HG03442 (cell line): Measurements from ENCODE around the gene PTPRH.
"Not testable (repeated sequence)": the region's sequence is repeated elsewhere in the genome, so short reads cannot be mapped to it uniquely, and the experiment has no call there.

Experiments
- ATAC-seq: cut with Tn5 transposase; IDR thresholded peaks from one replicate; pipeline ENCODE4 v1.9.1; 2021; ENCODE audit warnings: mild to moderate bottlenecking, moderate library complexity; ENCODE audit not compliant: unreplicated experiment

PTPRH gene

DNA sequence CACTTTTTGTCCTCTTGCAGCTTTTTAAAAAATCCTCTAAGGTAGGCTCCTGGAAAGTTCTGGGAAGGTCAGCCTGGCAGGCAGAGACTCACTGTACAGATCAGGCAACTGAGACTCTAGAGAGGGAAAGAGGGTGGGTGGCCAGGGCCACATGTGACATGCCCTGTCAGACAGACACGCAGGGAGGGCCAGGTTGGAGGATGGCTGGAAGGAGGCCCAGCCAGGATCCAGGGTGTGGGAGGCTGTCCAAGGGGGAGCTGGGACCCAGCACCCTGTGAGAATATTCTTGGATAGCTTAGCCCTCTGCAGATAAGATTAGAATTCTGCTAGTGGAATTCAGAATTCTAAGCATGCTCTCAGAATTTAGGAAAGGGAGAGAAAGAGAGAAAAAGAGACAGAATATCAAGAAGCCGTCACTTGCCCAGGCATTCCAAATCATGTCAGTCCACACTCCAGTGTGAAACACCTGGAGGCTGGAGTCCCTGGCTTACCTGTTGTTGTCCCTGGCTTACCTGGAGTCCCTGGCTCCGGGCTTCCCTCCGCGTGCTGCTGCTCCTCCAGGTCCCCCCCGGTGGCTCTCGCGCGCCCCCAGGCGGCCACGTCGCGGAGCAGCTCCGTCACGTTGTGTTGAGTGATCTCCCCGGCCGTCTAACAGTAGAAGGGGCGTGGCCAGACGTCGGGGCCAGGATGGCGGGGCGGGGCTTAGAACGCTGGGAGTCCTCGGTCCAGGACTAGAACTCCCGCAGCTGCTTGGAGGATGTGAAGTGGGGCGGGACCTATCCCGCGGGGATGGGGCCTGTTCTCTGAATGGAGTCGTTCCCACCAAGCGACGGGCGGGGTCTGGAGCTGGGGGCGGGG lies 48.9 kb downstream of the PTPRH start:
- ATAC-seq = no peak

DNA sequence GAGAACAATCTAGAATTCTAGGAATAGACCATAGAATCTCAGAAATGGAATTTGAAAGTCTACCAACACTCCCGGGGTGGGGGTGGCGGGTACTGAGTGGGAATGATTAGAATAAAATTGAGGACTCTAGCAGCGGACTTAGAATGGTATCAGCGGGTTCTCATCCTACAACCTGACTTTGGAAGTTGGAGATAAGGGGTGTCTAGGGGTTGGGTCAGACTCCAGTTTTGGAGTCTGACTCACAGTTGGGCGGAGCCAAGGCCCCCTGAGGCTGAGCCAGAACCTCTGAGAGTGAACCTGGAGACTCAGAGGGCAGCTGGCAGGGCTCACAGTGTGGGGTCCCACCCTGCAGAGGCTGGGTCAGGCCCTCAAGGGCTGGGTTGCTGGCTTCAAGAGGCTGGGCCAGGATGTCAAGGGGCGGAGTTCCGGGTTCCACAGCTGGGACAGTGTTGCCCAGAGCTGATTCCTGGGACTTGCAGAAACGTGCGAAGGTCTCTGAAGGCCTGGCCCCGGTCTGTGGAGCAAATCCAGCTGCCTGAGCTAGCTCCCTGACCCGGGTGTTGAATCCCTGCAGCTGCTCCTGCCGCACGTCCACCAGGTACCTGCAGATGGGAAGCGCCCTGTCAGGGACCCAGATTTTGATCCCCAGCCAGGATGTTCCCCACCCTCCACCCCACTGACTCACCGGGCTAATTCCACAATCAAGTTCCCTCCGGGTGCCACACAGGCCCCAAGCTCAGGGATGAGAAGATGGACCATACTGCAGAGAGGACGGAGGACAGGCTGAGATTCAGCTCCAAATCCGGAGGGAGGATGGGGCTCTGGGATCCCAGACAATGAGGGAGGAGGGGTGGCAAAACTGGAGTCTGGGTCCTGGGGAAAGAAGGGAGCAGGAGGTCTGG lies 50.2 kb downstream of the PTPRH start:
- no peak for ATAC-seq

DNA sequence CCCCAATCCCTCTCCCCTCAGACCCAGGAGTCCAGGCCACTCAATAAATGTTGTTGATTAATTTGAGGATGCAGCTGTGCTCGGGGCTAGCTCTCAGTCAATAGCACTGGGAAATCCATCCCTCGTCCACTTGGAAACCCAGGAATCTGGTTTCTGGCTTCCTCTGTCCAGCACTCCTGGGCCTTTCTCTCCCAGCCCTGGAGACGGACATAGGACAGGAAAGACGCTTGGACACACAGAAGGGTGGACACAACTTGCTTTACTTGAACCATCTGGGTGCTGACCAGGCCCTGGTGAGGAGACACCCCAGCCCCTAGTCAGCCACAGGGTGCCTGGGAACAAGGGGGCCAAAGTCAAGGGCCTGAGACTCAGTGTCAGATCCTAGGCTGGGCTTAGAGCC lies 50.9 kb downstream of the PTPRH start:
- ATAC-seq = no peak

DNA sequence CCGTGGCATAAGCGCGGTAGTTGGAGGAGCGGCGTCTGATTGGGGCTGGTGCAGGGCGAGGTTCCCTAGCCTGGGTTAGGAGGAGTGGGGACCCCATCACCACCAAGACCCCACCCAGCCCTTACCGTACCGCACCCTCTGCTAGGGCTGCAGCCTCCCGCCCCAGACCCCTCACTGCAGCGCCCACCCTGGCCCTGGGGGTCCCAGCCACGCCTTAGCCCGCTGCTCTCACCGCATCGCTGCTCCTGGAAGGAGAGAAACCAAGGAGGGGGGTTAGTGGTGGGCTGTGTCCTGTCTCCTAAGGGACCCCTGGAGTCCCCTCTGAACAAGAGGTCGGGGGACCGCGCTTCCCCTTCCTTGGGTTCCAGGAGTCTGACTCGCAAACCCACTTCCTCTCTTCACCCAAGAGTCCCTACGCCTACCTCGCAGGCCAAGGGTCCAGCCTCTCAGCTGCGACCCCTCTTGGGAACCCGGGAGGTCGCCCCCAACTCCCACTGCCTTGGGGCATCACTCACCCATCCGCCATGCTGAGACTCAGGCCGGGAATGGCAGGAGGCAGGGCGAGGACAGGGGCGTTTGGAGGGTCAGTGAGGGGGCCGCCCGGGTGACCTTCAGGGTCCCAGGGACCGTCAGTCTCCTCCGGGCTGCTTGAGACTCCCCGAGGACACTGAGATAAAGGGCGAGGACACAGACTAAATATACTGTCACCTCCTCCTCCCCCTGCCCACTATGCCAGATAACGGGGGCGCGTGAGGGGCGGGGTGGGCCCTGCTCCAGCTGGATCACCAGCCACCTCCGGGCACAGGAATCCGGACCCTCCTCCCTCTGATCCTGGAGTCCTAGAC lies 52.0 kb downstream of the PTPRH start, which contains the start of gene TNNI3:
TNNI3 (minus strand) TSS at position 669 of the 845 bp plus-strand sequence; CDS start at position 526, 143 bp downstream.
- ATAC-seq = no peak

DNA sequence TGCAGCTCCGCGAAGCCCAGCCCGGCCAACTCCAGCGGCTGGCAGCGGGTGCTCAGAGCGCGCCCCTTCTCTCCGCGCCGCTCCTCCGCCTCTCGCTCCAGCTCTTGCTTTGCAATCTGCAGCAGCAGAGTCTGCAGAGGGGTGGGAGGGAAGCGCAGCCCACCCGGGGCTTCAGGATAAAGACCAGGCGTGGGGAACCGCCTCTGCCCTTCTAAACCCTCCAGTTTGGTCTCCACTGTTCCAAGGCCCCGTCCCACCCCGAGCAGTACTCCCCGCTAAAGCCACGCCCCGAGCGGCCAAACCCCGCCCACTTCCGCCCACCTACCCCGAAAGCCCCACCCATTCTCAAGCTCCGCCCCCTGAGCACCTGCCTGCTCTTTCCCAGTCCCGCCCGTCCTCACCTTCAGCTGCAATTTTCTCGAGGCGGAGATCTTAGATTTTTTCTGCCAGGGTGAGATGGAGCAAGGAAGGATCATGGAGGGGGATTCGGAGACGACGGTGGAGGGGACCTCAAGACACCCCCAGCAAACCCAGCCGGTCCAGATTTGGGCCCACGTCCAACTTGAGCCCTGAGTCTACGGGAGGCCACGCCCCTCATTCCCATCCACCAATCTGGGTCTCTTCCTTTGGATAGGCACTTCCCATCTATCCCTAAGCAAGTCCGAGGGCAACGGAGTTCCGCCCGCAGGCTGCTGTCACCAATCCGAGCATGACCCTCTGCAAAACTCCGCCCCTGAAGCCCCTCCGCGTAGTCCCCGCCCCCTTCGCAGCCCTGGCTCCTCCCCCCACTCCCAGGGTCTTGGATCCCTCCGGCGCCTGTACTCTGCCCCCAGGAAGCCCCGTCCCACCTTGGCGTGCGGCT lies 52.9 kb downstream of the PTPRH start:
- ATAC-seq = no peak

DNA sequence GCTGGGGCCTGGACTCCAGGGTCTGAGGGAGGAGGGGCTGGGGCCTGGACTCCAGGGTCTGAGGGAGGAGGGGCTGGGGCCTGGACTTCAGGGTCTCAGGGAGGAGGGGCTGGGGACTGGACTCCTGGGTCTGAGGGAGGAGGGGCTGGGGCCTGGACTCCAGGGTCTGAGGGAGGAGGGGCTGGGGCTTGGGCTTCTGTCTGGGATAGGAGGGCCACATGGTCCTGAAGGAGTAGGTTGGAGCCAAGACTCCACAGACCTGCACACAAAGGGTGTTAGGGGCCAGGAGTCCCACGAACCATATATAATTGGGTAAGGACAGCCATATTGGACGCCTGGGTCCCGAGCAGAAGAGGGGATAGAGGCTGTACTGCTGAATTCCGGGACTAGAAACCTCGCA lies 53.5 kb downstream of the PTPRH start:
- ATAC-seq = not testable (repeated sequence)

DNA sequence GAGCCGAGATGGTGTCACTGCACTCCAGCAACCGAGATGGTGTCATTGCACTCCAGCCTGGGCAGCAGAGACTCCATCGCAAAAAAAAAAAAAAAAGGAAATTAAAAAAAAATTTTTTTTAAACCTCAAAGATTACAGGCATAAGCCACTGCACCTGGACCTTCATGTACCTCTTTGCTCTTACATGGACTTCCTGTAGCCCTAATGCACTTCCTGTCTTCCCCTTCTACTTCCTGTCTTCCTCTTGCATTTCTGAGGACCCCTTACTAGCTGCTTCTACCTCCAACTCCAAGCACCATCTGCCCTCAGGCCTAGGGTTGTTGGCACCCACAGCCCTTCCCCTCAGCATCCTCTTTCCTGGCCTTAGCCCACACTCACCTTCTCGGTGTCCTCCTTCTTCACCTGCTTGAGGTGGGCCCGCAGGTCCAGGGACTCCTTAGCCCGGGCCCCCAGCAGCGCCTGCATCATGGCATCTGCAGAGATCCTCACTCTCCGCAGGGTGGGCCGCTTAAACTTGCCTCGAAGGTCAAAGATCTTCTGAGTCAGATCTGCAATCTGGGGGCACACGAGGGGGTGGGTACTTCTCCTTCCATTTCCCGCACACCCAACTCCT lies 55.5 kb downstream of the PTPRH start:
- no peak for ATAC-seq

DNA sequence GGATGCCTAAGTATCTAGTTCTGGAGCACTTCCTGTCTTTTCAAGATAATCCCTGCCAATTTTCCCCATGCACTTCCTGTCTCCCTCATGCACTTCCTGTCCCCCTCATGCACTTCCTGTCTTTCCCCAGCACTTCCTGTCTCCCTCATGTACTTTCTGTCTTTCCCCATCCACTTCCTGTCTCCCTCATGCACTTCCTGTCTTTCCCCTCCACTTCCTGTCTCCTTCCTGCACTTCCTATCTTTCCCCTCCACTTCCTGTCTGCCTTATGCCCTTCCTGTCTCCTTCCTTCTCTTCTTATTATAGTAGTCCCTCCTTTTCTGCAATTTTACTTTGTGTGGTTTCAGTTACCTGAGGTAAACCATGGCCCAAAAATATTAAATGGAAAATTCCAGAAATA lies 57.3 kb downstream of the PTPRH start:
- no peak for ATAC-seq

DNA sequence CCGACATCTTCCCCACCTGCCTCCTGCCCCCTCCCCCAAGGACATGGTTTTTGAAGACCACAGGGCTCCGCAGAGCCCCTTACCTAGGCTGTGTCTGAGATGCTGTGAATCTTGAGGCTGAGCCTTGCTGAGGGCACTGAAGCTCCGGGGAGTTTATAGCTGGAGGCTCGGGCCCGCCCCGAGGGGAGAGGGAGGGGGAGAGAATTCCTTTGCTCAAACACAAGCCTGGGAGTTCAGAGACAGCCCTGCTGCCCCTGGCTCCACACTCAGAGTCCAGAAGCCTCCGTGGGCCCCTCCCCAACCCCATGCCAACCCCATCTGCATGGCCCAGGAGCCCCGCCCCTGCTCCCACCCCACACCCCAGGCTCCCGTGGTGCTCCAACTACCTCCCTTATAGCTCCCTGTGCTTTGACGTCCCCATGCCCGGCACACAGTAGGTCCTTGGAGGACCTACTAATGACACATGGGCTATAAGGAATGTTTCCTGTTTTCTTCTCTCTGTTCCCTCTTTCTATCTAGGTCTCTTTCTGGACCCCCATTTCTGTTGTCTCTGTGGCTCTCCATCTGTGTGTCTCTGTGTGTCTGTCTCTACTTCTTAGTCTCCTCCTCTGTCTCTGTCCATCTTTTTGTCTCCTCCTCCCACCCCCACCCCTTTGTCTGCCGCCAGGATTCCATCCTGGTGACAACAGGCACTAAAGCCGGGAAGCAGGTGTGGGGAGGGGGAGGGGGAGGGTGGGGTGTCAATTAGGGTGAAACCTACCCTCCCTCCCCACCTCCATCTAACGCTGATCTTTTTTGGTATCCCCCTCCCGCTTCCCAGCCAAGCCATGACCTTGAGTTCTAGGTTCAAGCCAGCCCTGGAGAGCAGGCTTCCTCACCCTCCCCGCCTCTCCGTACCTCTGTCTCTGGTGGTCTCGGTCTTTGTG lies 60.0 kb downstream of the PTPRH start, which contains the start of gene TNNT1:
TNNT1 (minus strand) TSS at position 129 of the 926 bp plus-strand sequence. CDS start 2,049 bp downstream, outside the sequence.
- ATAC-seq = no peak

DNA sequence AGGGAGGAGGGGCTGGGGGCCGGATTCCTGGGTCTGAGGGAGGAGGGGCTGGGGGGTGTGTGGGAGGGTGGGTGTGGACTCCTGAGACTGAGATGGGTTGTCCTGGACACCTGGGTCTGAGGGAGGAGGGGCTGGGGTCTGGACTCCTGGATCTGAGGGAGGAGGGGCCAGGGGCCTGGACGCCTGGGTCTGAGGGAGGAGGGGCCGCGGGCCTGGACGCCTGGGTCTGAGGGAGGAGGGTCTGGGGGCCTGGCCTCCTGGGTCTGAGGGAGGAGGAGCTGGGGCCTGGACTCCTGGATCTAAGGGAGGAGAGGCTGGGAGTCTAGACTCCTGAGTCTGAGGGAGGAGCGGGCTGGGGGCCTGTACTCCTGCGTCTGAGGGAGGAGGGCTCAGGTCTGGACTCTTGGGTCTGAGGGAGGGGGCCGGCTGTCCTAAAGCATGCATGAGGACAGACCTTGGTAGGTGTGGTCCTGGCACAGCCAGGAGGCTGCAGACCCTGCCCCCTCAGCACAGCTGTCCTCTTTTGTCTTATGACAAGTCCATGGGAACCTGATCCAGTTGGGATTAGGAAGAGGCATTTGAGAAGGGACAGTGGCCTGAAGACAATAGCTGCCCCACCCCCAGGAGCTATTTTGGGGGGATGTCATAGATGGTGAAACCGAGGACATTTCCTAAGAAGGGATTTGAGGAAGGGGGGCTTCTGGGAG lies 61.6 kb downstream of the PTPRH start:
- ATAC-seq = no peak

DNA sequence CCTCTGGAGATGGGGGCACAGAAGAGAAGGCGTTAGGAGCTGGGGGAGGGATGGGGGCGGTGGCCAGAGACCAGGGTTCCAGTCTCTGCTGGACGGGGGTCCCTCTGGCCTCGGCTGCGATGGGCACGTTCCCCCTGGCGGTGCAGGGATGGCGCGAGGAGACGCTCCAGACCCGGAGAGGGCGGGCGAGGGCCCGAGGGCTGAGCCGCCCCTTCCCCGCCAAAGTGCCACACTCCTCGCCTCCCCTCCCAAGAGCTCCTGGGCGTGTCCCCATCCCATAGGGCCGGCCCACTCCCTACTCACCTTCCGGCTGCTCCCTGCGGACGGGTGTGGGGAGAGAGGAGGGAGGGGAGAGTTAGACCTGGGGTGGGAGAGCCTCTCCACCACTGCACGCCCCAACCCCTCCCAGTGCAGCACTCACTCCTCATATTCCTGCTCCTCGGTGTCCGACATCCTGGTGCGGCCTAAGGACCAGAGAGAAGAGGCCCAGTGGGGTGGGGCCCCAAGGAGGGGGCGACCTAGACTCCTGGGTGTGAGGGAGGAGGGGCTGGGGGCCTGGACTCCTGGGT lies 62.5 kb downstream of the PTPRH start:
- ATAC-seq = no peak

DNA sequence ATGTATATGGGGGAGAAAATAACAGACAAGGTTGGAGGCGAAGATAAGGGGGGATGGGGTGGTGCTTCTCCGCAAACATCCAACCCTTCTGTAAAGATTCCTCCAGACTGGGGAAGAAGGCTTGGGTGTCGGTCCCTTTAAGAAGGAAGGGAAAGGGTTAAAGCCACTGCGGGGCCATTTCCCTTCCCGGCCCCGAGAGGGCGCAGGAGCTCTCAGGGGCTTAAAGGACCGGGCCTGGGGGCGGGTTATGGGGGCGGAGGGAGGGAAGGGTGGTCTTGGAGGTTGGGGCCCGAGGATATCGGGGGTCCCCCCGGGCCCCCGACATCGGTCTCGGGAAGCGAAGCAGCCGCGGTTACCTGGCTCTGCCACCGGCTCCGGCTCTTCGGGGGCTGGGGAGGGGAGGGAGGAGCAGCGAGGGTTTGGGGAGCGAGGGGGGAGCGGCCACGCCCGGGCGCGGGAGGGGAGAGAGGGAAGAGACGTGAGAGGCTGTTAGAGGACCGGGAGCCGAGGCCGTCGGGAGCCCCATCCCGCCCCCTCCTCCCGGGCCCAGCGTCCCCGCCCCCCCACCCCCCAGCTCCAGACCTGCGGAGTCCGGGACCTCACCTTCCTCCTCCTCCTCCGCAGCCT lies 63.1 kb downstream of the PTPRH start:
- no peak for ATAC-seq

DNA sequence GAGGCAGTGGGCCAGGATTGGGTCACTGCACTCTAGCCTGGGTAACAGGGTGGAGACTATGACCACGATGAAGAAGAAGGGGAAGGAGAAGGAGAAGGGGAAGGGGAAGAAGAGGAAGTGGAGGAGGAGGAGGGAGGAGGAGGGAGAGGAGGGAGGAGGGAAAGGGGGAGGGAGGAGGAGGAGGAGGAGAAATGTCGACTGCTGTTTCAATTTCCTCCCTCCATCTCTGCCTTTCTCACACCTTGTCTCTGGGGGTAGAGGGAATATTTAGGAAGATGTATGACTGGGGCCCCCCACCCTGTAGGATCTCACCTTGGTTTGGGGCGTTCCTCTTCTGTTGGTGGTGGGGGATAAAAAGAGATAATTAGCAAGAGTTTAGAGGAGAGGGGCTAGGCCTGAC lies 64.1 kb downstream of the PTPRH start:
- ATAC-seq = no peak

DNA sequence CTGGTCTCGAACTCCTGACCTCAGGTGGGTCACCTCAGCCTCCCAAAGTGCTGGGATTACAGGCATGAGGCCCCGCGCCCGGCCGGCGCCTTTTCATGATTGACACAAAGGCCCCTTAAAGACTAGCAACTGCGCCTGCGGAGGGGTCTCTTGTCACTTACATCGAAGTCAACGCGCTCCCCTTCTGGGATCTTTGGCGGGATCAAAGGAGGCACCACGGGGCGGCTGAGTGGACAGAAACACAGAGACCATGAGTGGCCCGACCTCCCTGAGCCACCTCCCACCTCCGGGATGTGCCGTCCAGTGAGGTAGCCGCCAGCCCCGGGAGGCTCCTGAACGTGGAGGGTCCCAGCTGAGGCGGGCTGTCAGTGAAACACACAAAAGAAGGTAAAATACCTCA lies 67.6 kb downstream of the PTPRH start:
- ATAC-seq = no peak

DNA sequence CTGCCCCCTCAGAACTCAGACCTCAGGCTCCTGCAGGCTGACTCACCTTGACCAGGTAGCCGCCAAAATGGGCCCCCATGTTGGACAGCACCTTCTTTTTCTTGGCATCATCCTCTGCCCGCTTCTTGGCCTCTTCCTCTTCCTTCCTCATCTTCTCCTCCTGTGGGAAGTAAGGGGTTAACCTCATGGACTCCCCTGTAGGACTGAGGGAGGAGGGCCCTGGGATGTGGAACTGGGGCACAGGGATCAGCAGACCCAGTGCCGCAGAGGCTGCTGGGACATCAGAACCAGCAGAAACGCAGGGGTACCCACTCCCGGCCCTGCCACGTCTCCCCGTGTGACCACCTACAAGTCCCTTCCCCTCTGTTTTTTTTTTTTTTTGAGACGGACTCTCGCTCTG lies 71.4 kb downstream of the PTPRH start:
- no peak for ATAC-seq

DNA sequence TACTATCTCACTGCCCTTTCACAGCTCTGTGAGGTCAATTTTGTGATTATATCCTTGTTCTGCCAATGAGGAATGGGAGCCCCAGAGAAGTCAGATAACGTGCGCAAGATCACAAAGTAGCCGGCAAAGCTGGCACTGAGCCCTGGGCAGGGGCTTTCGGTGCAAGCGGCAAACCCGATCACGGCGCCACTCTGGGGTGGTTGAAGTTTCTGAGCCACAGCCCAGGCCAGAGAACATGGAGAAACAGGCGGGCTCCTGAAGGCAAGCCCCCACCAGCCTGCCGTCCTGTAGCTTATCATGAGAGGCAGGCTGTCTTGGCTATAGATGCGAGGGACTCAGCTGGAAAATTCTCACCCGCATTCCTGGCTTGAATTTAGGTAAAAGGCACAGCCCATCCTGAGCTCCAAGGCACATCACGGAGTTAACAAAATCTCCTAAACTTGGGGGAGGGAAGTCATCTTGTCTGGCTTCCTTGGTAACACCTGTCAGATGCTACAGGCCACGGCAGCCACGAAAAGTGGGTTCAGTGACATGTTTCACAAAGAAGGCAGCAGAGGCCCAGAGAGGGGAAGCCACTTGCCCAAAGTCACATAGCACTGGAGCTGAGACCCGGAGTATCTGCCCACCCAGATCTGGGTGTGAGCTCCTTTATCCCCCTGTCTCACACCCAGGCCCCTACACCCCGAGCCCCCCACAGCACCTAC lies 72.8 kb downstream of the PTPRH start:
- ATAC-seq = no peak
